ENCODE results near the gene CACNA1I. TPM values are rescaled to one million over a fixed set of nuclear protein-coding genes. Genes with fewer than 3 reads are reported as not detected.

The CACNA1I gene
- polyA plus RNA-seq, 3 donors, result 0.04 TPM; not detected in 2

- intact Hi-C loops (cut with micrococcal nuclease), result loop anchor here (5.0 to 10.0 kb wide), 3 partner anchors 34 to 772 kb away; partner anchors contain the start of gene SUN2 (in 1 of the 2)
- H4K20me1 ChIP-seq (ENCODE audit: insufficient read depth, low read length), result peaks cover 99% of the 10 kb centered on the region
- H3K9me3 ChIP-seq (replicated peaks in 1 of 2; ENCODE audit: control insufficient read depth in 1 of 2, insufficient read depth in 1 of 2, low read length in 2 of 2), result no peaks in the 10 kb centered on the region
- no peak overlapping the region for H2AFZ ChIP-seq (ENCODE audit: insufficient read depth, low read depth, low read length, poor library complexity, severe bottlenecking)
- Mint-ChIP-seq H3K4me3 (no peak overlapping the region), H3K27ac (peak overlapping the region; percentile 30 to 91 (median 82)), H3K9me3 (no peaks in the 10 kb centered on the region), H3K36me3 (peaks cover 49 to 85% of the 10 kb centered on the region in 2 donors), H3K27me3 (ENCODE audit: low read depth in 3 of 3) (peaks cover 0 to 4% (median 1%) of the 10 kb centered on the region in 3 donors), H3K4me1 (peaks cover 87% of the 10 kb centered on the region)
- H3K4me3 ChIP-seq (replicated peaks in 1 of 3; ENCODE audit: low read depth in 2 of 3, low read length in 3 of 3), result no peak overlapping the region
- DNase-seq, result peak in 2 of 3 donors; percentile 59 to 68
- TF ChIP-seq CTCF (IDR thresholded peaks at IDR 0.05), result no peak
- H3K36me3 ChIP-seq (replicated peaks in 1 of 2; ENCODE audit: control insufficient read depth in 1 of 2, insufficient read depth in 2 of 2, low read length in 2 of 2), result peaks cover 46 to 71% of the 10 kb centered on the region in 2 donors
- 20% methylated on average over 2 of the region's 4 CpGs for WGBS (ENCODE audit: insufficient coverage)
- H3K27me3 ChIP-seq (ENCODE audit: control insufficient read depth in 2 of 2, insufficient read depth in 2 of 2, low read length in 2 of 2), result no peaks in the 10 kb centered on the region
- no peak overlapping the region for H3K9ac ChIP-seq (ENCODE audit: insufficient read depth, low read length, poor library complexity, severe bottlenecking)
- H3K79me2 ChIP-seq (ENCODE audit: insufficient read depth, low read length), result peaks cover 80% of the 10 kb centered on the region
- H3K4me2 ChIP-seq (replicated peaks; ENCODE audit: extremely low read depth, low read length, poor library complexity, severe bottlenecking), result peak overlapping the region; percentile 17
- H3K4me1 ChIP-seq (ENCODE audit: control insufficient read depth in 1 of 2, insufficient read depth in 2 of 2, low read length in 2 of 2), result peaks cover 82 to 96% of the 10 kb centered on the region in 2 donors
- peak overlapping the region; percentile 34 to 69 for H3K27ac ChIP-seq (ENCODE audit: low read depth in 1 of 2, low read length in 2 of 2)
These were observed 43.8 kb upstream of the CACNA1I start for GRCh38 chr22:39526736-39527171.

DNA sequence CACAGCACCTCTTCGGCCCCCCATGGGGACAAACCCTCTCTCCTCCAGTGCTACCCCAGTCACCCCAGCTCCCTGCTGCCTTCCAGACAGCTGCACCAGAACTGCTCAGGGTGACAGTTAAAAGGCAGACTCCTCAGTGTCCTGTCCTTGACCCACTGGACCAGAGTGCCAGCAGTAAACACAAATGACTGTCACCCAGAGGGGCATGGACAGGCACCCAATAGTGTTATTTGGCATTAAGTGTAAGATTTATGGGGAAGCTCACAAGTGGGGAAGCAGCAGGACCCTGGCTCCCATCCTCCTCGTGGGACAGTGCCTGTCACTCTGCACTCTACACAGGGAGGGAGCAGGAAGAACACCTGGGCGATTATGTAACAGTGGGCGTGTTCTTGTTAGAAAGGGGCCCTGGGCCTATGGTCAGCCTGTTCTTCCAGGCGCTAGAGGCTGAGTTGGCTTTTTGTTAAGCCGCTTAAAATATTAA is 43.0 kb upstream of the CACNA1I start:
- Mint-ChIP-seq H3K4me1 (peaks cover 84% of the 10 kb centered on the region), H3K9me3 (no peaks in the 10 kb centered on the region), H3K27ac (peak overlapping the region; percentile 32 to 91 (median 82)), H3K4me3 (no peak overlapping the region), H3K27me3 (ENCODE audit: low read depth in 3 of 3) (peaks cover 0 to 1% (median 0%) of the 10 kb centered on the region in 3 donors), H3K36me3 (peaks cover 42 to 78% of the 10 kb centered on the region in 2 donors)
- Histone ChIP-seq H3K9me3 (replicated peaks in 1 of 2; ENCODE audit: control insufficient read depth in 1 of 2, insufficient read depth in 1 of 2, low read length in 2 of 2) (no peaks in the 10 kb centered on the region), H4K20me1 (ENCODE audit: insufficient read depth, low read length) (peaks cover 91% of the 10 kb centered on the region), H3K79me2 (ENCODE audit: insufficient read depth, low read length) (peaks cover 80% of the 10 kb centered on the region), H3K4me2 (replicated peaks; ENCODE audit: extremely low read depth, low read length, poor library complexity, severe bottlenecking) (no peak overlapping the region), H3K27ac (ENCODE audit: low read depth in 1 of 2, low read length in 2 of 2) (peak overlapping the region; percentile 34 to 69), H3K4me3 (replicated peaks in 1 of 3; ENCODE audit: low read depth in 2 of 3, low read length in 3 of 3) (no peak overlapping the region), H3K27me3 (ENCODE audit: control insufficient read depth in 2 of 2, insufficient read depth in 2 of 2, low read length in 2 of 2) (no peaks in the 10 kb centered on the region), H3K9ac (ENCODE audit: insufficient read depth, low read length, poor library complexity, severe bottlenecking) (no peak overlapping the region), H3K4me1 (ENCODE audit: control insufficient read depth in 1 of 2, insufficient read depth in 2 of 2, low read length in 2 of 2) (peaks cover 78 to 93% of the 10 kb centered on the region in 2 donors), H2AFZ (ENCODE audit: insufficient read depth, low read depth, low read length, poor library complexity, severe bottlenecking) (no peak overlapping the region), H3K36me3 (replicated peaks in 1 of 2; ENCODE audit: control insufficient read depth in 1 of 2, insufficient read depth in 2 of 2, low read length in 2 of 2) (peaks cover 41 to 63% of the 10 kb centered on the region in 2 donors)
- no peak for TF ChIP-seq CTCF (IDR thresholded peaks at IDR 0.05)
- intact Hi-C loops (cut with micrococcal nuclease), result loop anchor here (5.0 to 10.0 kb wide), 3 partner anchors 35 to 773 kb away; partner anchors contain the start of gene SUN2 (in 1 of the 2)
- 64% methylated on average over 6 of the region's 6 CpGs for WGBS (ENCODE audit: insufficient coverage)
- DNase-seq, result no peak
